HEK293T (cell line): ENCODE data around the gene HCCS.

Source experiments
- ARNT ChIP-seq: fragments of 450-650 bp; IDR thresholded peaks from 2 replicates; pipeline ENCODE4 v1.6.1; 2017; ENCODE audit warnings: mild to moderate bottlenecking
- BHLHE40 ChIP-seq: fragments of 450-650 bp; IDR thresholded peaks from 2 replicates; pipeline ENCODE4 v1.6.1; 2016; ENCODE audit warnings: mild to moderate bottlenecking, moderate library complexity, borderline replicate concordance
- CTBP1 ChIP-seq: fragments of 450-650 bp; IDR thresholded peaks from 2 replicates; pipeline ENCODE4 v1.6.1; 2016; ENCODE audit warnings: borderline replicate concordance
- ELF4 ChIP-seq: fragments of 450-650 bp; IDR thresholded peaks from 2 replicates; pipeline ENCODE4 v1.6.1; 2017; ENCODE audit warnings: antibody characterized with exemption
- FOXA1 ChIP-seq: fragments of 450-650 bp; IDR thresholded peaks from 2 replicates; pipeline ENCODE4 v1.6.1; 2016; ENCODE audit warnings: mild to moderate bottlenecking
- FOXM1 ChIP-seq: fragments of 450-650 bp; IDR thresholded peaks from 2 replicates; pipeline ENCODE4 v1.6.1; 2017; ENCODE audit warnings: mild to moderate bottlenecking, borderline replicate concordance
- HDGF ChIP-seq: fragments of 450-650 bp; IDR thresholded peaks from 2 replicates; pipeline ENCODE4 v1.6.1; 2017; ENCODE audit warnings: antibody characterized with exemption, borderline replicate concordance
- L3MBTL2 ChIP-seq: fragments of 450-650 bp; conservative IDR thresholded peaks from 2 replicates; pipeline ENCODE4 v1.6.1; 2016; ENCODE audit warnings: mild to moderate bottlenecking
- SP1 ChIP-seq: fragments of 450-650 bp; IDR thresholded peaks from 2 replicates; pipeline ENCODE4 v1.6.1; 2017
- SUZ12 ChIP-seq: fragments of 450-650 bp; IDR thresholded peaks from 2 replicates; pipeline ENCODE4 v1.6.1; 2016; ENCODE audit warnings: mild to moderate bottlenecking
- TARDBP ChIP-seq: fragments of 450-650 bp; IDR thresholded peaks from 2 replicates; pipeline ENCODE4 v1.6.1; 2016
- ZNF384 ChIP-seq: fragments of 450-650 bp; IDR thresholded peaks from 2 replicates; pipeline ENCODE4 v1.6.1; 2016
- TF ChIP-seq, protein P1 (sequence below): fragments of 450-650 bp; IDR thresholded peaks from 2 replicates; pipeline ENCODE4 v1.6.1; 2016

- TF ChIP-seq ELF4 (no peak), SP1 (no peak), BHLHE40 (no peak), SUZ12 (no peak), FOXA1 (no peak), ARNT (no peak), L3MBTL2 (no peak), HDGF (no peak), CTBP1 (no peak), FOXM1 (no peak), TARDBP (no peak), ZNF384 (no peak)
- TF ChIP-seq, protein P1, sequence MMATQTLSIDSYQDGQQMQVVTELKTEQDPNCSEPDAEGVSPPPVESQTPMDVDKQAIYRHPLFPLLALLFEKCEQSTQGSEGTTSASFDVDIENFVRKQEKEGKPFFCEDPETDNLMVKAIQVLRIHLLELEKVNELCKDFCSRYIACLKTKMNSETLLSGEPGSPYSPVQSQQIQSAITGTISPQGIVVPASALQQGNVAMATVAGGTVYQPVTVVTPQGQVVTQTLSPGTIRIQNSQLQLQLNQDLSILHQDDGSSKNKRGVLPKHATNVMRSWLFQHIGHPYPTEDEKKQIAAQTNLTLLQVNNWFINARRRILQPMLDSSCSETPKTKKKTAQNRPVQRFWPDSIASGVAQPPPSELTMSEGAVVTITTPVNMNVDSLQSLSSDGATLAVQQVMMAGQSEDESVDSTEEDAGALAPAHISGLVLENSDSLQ, result no peak
These were observed 10.7 kb upstream of the HCCS start for GRCh38 chrX:11100281-11101035.
